Raji (cell line): Measurements from ENCODE around the gene HDC.

Source experiments
- POLR2A ChIP-seq: IDR thresholded peaks from 2 replicates; pipeline ENCODE4 v1.6.1; 2011; ENCODE audit warnings: low read depth, low read length, control low read depth; ENCODE audit not compliant: insufficient read depth

Gene HDC

GRCh38 chr15:50218291-50218690, 47.2 kb downstream of the HDC start:
- TF ChIP-seq POLR2A = no peak

DNA sequence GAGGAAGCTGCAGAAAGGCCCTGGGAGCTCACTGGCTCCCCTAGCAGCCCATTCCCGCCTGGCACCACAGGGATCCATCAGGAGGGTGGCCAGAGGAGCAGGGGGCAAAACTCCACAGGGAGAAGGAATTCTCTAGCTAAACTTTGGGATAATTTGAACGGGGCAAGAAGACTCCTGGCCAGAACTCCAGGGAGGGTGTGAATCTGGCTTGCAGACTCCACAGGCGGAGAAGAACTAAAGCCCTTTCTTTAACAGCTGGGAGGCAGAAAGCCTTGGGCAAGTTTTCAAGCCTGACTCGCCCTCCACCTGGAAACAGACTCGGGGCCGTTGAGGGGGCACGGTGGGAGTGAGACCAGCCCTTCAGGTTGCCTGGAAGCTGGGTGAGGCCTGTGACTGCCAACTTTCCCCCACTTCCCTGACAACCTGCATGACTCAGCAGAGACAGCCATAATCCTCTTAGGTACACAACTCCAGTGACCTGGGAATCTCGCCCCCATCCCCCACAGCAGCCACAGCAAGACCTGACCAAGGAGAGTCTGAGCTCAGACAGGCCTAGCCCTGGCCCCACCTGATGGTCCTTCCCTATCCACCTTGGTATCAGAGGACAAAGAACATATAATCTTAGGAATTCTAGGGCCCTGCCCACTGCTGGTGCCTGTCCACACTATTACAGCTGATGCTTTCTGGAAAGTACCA, 54.9 kb downstream of the HDC start:
- no peak for TF ChIP-seq POLR2A

GRCh38 chr15:50209809-50210208, 55.7 kb downstream of the HDC start:
- TF ChIP-seq POLR2A = no peak

- TF ChIP-seq POLR2A = no peak
Measured at GRCh38 chr15:50206020-50206419, 59.5 kb downstream of the HDC start.

GRCh38 chr15:50202003-50202402, 63.5 kb downstream of the HDC start:
- TF ChIP-seq POLR2A = no peak

GRCh38 chr15:50192926-50193620, 72.5 kb downstream of the HDC start:
- TF ChIP-seq POLR2A = no peak

DNA sequence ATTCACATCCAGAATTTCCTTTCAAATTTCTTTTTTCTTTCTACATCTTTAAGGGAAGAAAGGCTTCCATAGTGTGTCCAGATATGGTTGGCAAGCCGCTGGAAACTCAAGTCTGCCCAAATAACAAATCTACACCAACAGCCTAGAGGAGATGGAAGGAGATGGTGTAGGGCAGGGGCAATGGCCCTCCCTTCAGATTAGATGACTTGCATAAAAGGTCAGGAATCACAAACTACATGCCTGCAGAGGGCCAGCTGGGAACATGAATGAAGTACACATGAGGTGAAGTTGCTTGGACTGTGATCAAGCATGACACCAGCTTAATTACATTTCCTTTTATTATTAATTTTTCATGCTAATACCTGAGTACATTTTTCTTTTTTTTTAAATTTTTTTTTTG, 73.4 kb downstream of the HDC start:
- no peak for TF ChIP-seq POLR2A
